Measurements from ENCODE around the gene TMPRSS4. TPM values are rescaled to one million over a fixed set of nuclear protein-coding genes. Genes with fewer than 3 reads are reported as not detected.

The TMPRSS4 gene
- total RNA-seq, 1 experiment from 2014 or later, result 1.5 TPM

DNA sequence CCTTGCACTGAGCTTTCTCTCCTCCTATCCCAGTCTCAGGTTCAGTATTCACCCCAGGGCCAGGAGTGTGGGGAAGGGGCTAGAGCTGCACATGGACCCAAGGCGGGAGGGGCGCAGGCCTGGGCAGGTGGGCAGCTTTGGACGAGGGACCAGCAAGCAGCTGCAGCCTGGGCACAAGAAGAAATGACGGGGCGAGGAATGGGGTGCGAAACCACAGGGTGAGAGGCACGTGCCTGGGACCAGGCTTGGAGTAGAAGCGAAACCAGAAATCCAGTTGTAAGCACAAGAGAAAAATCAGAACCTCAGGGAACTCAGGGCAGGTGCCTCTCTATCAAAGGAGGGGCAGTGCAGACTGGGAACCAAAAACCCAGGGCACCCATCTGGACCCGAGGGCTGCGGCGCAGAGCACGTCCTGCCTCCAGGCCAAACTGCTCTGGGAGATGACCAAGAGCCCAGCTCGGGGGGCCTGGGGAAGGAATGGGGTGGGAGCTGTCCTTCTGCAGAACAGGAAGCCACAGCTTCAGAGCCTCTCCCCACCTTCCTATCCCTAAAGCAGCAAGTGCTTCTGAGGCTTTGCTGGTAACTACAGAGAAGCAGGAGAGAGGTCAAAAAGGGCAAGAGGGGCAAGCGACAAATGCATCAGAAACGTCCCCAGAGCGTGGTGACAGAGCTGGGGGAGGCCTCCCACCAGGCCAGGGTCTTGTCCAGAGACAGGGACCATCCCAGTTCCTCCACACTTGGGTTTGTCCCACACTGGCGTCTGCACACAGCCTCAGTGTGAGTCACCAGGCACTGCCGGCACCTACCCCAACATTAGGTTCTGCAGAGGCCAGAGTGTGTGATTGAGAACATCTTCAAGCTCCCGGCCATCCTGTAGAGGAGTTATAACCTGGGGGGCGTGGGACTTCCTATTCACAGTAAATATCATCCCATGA is 18.3 kb upstream of the TMPRSS4 start:
- peaks cover 0 to 8% of the 10 kb centered on the region in 2 experiments; a peak in 2 of 4 replicates for H3K4me1 ChIP-seq (ENCODE audit: control insufficient read depth in 1 of 2, insufficient read depth in 2 of 2, low read length in 2 of 2)
- H3K27ac ChIP-seq (ENCODE audit: low read depth, low read length), result no peak overlapping the region
- CTCF ChIA-PET, result interaction anchor here (0.9 kb wide), 1 partner anchor 251 kb away, joined by 3 read pairs; no protein-coding TSS in a partner anchor
- no peaks in the 10 kb centered on the region for H4K20me1 ChIP-seq (ENCODE audit: insufficient read depth)
- intact Hi-C loops (cut with micrococcal nuclease), result no loop called here
- no peaks in the 10 kb centered on the region for H3K36me3 ChIP-seq (ENCODE audit: control insufficient read depth in 1 of 2, insufficient read depth in 2 of 2, low read length in 2 of 2)
- no peaks in the 10 kb centered on the region for H3K9me3 ChIP-seq (ENCODE audit: control insufficient read depth in 1 of 2, insufficient read depth in 1 of 2, low read depth in 1 of 2, low read length in 2 of 2)
- H3K79me2 ChIP-seq (ENCODE audit: insufficient read depth, low read length), result no peaks in the 10 kb centered on the region
- DNase-seq (ENCODE audit: low read depth, low spot score) (no peak), ATAC-seq (no peak)
- RAD21 ChIA-PET (ENCODE audit: low non-redundant PET in 1 of 2, low total read pairs in 2 of 2, uncharacterized antibody in 2 of 2, unreplicated experiment in 2 of 2), result no interaction called here
- POLR2A ChIA-PET, result no interaction called here
- TF ChIP-seq ELF1 (IDR thresholded peaks at IDR 0.05; ENCODE audit: borderline replicate concordance, low read depth) (no peak), POLR2A (IDR thresholded peaks at IDR 0.05; ENCODE audit: borderline replicate concordance, extremely low read depth, insufficient read depth, insufficient read length) (no peak), POLR2AphosphoS5 (IDR thresholded peaks at IDR 0.05; ENCODE audit: low read depth, low read length) (no peak), ZNF274 (IDR thresholded peaks at IDR 0.05; ENCODE audit: low read depth, low read length) (no peak), JUND (IDR thresholded peaks at IDR 0.05) (no peak), RAD21 (IDR thresholded peaks at IDR 0.05; ENCODE audit: low read depth) (no peak), ZFX (IDR thresholded peaks at IDR 0.05) (no peak), FOSL1 (IDR thresholded peaks at IDR 0.05; ENCODE audit: low read depth) (no peak)
- TF ChIP-seq, protein P1, sequence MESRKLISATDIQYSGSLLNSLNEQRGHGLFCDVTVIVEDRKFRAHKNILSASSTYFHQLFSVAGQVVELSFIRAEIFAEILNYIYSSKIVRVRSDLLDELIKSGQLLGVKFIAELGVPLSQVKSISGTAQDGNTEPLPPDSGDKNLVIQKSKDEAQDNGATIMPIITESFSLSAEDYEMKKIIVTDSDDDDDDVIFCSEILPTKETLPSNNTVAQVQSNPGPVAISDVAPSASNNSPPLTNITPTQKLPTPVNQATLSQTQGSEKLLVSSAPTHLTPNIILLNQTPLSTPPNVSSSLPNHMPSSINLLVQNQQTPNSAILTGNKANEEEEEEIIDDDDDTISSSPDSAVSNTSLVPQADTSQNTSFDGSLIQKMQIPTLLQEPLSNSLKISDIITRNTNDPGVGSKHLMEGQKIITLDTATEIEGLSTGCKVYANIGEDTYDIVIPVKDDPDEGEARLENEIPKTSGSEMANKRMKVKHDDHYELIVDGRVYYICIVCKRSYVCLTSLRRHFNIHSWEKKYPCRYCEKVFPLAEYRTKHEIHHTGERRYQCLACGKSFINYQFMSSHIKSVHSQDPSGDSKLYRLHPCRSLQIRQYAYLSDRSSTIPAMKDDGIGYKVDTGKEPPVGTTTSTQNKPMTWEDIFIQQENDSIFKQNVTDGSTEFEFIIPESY (IDR thresholded peaks at IDR 0.05; ENCODE audit: extremely low read depth, insufficient replicate concordance, low read length), result no peak
- TF ChIP-seq, protein P2, sequence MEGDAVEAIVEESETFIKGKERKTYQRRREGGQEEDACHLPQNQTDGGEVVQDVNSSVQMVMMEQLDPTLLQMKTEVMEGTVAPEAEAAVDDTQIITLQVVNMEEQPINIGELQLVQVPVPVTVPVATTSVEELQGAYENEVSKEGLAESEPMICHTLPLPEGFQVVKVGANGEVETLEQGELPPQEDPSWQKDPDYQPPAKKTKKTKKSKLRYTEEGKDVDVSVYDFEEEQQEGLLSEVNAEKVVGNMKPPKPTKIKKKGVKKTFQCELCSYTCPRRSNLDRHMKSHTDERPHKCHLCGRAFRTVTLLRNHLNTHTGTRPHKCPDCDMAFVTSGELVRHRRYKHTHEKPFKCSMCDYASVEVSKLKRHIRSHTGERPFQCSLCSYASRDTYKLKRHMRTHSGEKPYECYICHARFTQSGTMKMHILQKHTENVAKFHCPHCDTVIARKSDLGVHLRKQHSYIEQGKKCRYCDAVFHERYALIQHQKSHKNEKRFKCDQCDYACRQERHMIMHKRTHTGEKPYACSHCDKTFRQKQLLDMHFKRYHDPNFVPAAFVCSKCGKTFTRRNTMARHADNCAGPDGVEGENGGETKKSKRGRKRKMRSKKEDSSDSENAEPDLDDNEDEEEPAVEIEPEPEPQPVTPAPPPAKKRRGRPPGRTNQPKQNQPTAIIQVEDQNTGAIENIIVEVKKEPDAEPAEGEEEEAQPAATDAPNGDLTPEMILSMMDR (IDR thresholded peaks at IDR 0.05 in 2 of 3, conservative IDR thresholded peaks at IDR 0.05 in 1 of 3; ENCODE audit: borderline replicate concordance in 1 of 3, insufficient read depth in 1 of 3, low read depth in 2 of 3, low read length in 2 of 3), result no peak
- TF ChIP-seq, protein P3, sequence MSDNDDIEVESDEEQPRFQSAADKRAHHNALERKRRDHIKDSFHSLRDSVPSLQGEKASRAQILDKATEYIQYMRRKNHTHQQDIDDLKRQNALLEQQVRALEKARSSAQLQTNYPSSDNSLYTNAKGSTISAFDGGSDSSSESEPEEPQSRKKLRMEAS (IDR thresholded peaks at IDR 0.05), result no peak
- BruUV-seq (replicated peaks), result no TSS peak
- H2AFZ ChIP-seq (ENCODE audit: low read depth, low read length, poor library complexity, severe bottlenecking), result no peak overlapping the region
- H3K4me3 ChIP-seq (replicated peaks in 1 of 2; ENCODE audit: low read depth in 1 of 2, low read length in 2 of 2), result no peak overlapping the region
- H3K9ac ChIP-seq (ENCODE audit: low read length), result no peak overlapping the region
- H3K27me3 ChIP-seq (ENCODE audit: insufficient read depth, low read length), result no peaks in the 10 kb centered on the region
- H3K4me2 ChIP-seq (ENCODE audit: low read length), result no peak overlapping the region
- H3K9me2 ChIP-seq (ENCODE audit: insufficient read depth), result no peaks in the 10 kb centered on the region

Measured in HCT116 (cell line).